ELF-1 (cell line): ENCODE measurements around the gene GLB1L2.

Experiments
- DNase-seq: peaks from one replicate; pipeline ENCODE4 v3.0.0-alpha.2; 2016; ENCODE audit warnings: low read depth, low spot score

GLB1L2 gene

GRCh38 chr11:134367781-134368180 lies 36.0 kb downstream of the GLB1L2 start:
- no peak for DNase-seq

DNA sequence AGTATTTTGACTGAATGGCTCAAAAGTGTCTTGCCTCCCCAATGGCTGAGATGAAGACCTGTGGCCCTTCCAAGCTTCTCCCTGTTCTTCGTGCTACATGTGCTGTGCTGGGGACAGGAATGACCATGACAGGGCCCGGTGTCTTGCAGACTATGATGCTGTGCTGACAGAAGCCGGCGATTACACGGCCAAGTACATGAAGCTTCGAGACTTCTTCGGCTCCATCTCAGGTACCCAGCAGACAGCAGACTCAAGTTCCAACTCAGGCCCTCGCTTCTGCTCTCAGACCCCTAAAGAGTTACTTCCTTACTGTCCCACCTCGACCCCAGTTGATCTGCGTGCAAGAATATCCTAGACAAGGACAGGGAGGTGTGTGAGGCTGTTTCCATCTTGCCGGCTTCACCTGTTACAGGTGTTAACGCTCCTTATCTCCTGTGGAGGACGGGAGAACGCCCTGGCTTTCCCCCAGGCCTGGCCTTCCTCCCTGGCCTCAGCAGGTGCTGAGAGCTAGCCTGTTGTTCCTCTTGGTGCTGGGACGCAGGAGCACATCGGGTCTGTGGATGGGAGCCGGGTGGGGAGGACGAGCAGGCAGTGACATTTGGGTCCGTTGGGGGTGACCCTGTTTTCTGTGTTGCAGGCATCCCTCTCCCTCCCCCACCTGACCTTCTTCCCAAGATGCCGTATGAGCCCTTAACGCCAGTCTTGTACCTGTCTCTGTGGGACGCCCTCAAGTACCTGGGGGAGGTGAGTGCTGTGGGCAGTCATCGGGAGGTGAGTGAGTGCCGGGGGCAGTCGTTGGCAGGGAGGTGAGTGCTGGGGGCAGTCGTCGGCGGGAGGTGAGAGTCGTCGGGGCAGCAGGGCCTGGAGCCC lies 38.1 kb downstream of the GLB1L2 start:
- DNase-seq, result no peak

DNA sequence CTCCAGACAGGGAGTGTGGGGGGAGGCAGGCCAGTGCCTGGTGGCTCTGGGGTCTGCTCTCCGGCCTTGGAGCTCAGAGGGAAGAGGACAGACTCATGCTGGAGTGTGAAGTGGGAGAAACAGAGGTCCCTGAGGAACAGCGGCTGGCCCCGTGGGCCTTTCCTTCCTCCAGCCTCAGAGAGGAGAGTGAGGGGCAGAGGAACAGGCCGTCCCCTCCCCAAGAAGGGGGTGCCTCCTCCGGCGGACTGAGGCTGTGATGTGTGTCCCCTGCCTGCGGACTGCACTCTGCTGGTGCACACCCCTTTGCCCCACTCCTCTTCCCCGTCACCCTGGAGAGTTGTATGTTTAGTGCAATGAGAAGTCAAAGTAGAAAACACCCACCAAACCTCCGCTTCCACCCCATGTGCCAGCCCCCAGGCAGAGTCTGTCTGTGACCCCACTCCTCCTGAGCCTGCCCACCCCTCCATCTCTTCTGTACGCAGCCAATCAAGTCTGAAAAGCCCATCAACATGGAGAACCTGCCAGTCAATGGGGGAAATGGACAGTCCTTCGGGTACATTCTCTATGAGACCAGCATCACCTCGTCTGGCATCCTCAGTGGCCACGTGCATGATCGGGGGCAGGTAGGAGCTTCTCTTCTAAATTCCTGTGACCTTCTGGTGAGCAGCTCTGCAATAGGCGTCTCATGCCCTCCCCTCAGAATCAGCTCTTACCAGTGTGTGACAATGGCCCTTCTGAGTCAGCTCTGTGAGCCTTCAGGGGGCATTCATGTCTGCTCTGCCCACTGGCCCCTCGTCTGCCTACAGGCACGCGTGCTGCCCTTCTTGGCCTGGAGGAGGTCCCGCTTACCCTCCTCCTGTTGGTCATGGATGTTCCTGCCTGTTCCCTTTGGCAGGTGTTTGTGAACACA lies 39.0 kb downstream of the GLB1L2 start:
- DNase-seq, result no peak

GRCh38 chr11:134371436-134372185 lies 39.8 kb downstream of the GLB1L2 start:
- no peak for DNase-seq

DNA sequence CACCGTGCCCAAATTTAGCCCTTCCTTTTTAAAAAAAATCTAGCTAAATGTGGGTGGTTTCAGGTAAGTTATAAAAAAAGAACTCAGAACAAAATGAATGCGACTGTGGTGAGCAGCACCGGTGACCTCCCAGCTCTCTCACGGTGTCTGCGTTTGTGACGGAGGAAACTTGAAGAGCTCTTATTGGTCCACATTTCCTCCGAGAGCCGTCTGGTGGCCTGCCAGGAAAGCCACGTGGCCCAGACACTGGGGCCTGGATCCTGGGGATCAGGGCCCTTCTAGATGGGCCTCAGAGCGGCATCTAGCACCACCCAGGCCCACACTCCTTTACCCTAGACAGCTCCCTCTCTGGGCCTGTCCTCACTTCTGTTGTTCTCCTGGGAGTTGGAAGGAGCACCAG lies 40.7 kb downstream of the GLB1L2 start:
- no peak for DNase-seq

DNA sequence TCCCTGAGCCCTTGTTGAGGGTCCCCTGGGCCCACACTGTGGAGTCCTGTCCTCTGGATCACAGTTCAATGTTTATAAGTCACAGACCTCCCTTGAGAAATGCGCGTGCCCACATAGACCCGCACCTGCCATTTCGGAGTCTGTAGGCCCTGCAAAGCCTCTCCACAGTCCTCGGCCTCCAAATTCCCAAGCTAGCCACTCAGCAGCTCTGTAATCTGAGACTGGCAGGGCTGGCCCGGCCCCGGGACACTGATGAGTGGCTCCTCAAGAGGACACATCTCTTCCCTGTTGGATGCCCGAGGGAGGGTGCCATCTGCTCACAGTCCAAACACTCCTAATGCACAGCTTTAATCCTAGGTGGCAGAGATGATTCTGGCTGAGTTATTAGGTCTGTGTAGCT lies 41.2 kb downstream of the GLB1L2 start:
- no peak for DNase-seq

- no peak for DNase-seq
Measured at GRCh38 chr11:134373591-134374052, 41.8 kb downstream of the GLB1L2 start.

DNA sequence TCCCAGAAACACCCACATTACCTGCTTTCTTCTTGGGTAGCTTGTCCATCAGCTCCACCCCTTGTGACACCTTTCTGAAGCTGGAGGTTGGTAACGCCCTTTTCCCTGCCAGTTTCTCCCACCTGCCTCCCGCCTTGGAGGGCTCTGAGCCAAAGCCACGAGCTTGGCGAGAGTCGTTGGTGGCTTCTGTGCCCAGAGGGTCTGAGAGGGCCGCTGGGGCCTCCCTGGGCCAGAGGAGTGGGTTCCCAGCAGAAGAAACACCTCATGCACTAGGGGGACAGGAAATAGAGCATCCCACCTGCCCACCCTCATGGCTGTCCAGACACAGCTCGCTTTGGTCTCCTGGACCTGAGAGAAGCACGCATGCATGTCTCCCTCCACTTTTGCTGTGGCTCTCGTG lies 42.4 kb downstream of the GLB1L2 start:
- DNase-seq, result no peak

- no peak for DNase-seq
Measured at GRCh38 chr11:134374891-134375550, 43.2 kb downstream of the GLB1L2 start.

- no peak for DNase-seq
Measured at GRCh38 chr11:134376150-134376921, 44.5 kb downstream of the GLB1L2 start.

- no peak for DNase-seq
Measured at GRCh38 chr11:134377876-134378275, 46.1 kb downstream of the GLB1L2 start.

GRCh38 chr11:134379241-134379640 lies 47.5 kb downstream of the GLB1L2 start:
- no peak for DNase-seq

GRCh38 chr11:134380229-134380628 lies 48.4 kb downstream of the GLB1L2 start:
- DNase-seq, result no peak

DNA sequence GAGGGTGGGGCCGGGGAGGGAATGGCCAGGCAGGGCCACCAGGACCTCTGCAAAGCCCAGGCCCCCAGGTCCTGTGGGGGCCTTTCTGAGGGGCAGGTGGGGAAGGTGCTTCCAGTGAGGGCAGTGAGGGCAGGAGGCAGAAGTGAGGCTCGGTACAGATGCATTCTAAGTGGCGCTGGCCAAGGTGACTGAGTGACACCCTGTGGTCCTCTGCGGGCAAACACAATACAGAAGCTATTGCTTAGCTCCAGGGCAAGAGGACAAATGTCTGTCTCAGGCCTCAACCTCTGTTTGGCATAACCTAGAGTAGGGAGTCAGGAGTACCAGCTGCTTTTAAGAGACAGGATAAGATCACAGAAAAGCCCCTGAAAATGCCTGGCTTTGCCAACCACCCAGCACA lies 49.0 kb downstream of the GLB1L2 start:
- no peak for DNase-seq

DNA sequence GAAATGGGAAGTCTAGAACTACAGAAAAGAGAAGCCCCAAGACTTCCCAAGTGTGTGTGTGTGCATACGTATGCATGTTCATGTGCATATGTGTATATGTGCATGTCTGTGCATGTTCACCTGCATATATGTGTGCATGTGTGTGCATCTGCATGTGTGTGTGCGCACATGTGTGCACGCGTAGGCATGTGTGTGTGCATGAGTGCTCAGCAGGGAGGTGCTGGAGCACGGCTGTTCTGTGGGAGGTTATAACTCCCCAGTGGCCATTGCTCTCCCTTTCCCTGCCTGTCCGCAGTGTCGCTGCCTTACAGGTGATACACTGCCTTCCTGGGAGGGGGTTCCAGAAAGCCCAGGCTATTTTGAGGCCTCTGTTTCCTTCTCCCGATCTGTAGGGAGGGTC lies 50.5 kb downstream of the GLB1L2 start:
- no peak for DNase-seq

DNA sequence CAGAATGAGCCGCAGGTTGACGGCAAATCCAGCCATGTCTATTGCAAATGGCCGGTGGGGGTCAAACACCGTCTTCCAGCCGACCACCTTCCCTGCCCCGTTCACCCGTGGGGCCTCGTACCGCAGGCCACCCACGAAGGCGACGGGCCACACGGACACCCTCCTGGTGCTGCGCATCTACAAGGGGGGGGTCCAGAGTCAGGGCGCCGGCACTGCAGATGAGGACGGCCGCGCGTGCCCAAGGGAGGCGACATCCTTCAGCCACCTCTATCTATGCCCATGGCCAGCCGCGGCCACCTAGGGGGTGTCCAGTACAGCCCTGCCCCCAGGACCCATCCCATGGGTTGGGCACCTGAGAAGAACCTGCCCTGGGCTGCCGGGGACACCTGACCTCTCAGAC lies 51.0 kb downstream of the GLB1L2 start:
- DNase-seq, result no peak

GRCh38 chr11:134383576-134384221 lies 51.9 kb downstream of the GLB1L2 start:
- no peak for DNase-seq

GRCh38 chr11:134384406-134384805 lies 52.6 kb downstream of the GLB1L2 start:
- no peak for DNase-seq

- DNase-seq, result no peak
Measured at GRCh38 chr11:134385171-134385570, 53.4 kb downstream of the GLB1L2 start.
